ENCODE data around the gene ARHGEF17. TPM values are rescaled to one million over a fixed set of nuclear protein-coding genes. Genes with fewer than 3 reads are reported as not detected.

ARHGEF17 gene
- total and polyA plus RNA-seq, 2 of the 8 experiments (the other 6 are each of a cell fraction or from before 2014, with no cell fraction given): 11.3 to 14.6 TPM

DNA sequence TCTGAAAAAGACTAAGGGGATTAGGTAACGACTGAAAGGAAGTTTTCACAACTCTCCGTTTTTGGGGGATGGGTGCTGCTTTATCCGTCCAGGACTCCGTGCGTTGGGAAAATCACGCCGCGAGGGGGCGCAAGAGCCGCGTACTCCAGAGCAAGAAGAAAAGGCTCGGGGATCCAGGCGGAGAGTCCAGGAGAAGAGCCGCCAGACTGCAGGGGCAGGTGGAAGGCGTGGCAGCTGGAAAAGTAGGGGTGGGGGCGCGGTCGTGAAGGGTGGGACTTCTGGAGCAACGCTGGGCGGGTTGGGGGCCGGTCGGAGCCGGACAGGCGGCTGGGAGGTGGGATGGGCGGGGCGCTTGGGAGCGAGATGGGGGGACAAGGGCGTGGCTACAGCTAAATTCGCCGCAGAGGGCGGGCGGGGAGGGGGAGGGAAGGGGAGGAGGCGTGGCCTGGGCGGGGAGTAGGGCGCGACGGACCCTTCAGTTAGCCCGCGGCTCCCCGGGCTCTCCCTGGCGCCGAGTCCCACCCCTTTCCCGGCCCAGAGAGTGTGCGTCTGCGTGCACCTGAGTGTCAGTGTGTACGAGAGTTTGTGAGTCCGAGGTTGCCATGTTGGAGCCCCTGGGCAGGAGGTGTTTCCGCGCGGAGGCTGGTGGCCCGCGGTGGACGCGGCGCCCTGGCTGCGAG is 613 bp upstream of the ARHGEF17 start:
- Histone ChIP-seq H4K5ac (ENCODE audit: insufficient read length, low read depth, low read length) (peak overlapping the region; percentile 51), H3K27ac (ENCODE audit: low read depth, low read length) (0 out of 2 replicates have a peak overlapping the region, but pooled peaks have one; percentile 39), H4K91ac (replicated peaks; ENCODE audit: insufficient read length, low read length) (peak overlapping the region; percentile 6), H3K79me2 (ENCODE audit: control insufficient read depth in 1 of 2, insufficient read depth in 2 of 2, low read length in 2 of 2) (no peaks in the 10 kb centered on the region), H3K9me3 (ENCODE audit: insufficient read depth in 2 of 2, low read depth in 1 of 2, low read length in 1 of 2) (no peaks in the 10 kb centered on the region), H2BK20ac (ENCODE audit: low read length) (no peak overlapping the region; the same call in 1 of the 2 replicates), H3K14ac (ENCODE audit: insufficient read length) (no peak overlapping the region), H3K27me3 (replicated peaks in 1 of 4; ENCODE audit: control insufficient read depth in 3 of 4, extremely low read depth in 1 of 4, insufficient read depth in 3 of 4, low read length in 3 of 4) (peaks cover 0 to 39% (median 27%) of the 10 kb centered on the region in 4 experiments; a peak in 6 of 7 replicates), H2BK15ac (ENCODE audit: low read length) (peak overlapping the region; percentile 46; the same call in 1 of the 2 replicates), H3K4ac (replicated peaks; ENCODE audit: insufficient read length, low read depth, low read length) (no peak overlapping the region), H4K20me1 (replicated peaks in 1 of 2; ENCODE audit: control insufficient read depth in 1 of 2, insufficient read depth in 2 of 2, low read length in 2 of 2) (peaks cover 10 to 21% of the 10 kb centered on the region in 2 experiments), H3K36me3 (ENCODE audit: control insufficient read depth in 2 of 4, insufficient read depth in 4 of 4, low read length in 3 of 4) (no peaks in the 10 kb centered on the region), H2BK12ac (ENCODE audit: low read depth, low read length) (0 out of 2 replicates have a peak overlapping the region, but pooled peaks have one; percentile 60), H3K9ac (replicated peaks in 1 of 4; ENCODE audit: extremely low read depth in 1 of 4, low read depth in 3 of 4, low read length in 3 of 4) (peak overlapping the region in 3 of 4 experiments; percentile 3 to 32 (median 25); a peak in 5 of 7 replicates), H3K56ac (replicated peaks; ENCODE audit: insufficient read length, low read depth, low read length) (no peak overlapping the region), H3K4me3 (ENCODE audit: extremely low read depth in 1 of 4, insufficient read depth in 2 of 4, low read depth in 3 of 4, low read length in 4 of 4) (peak overlapping the region; percentile 57 to 88 (median 84)), H3K23ac (ENCODE audit: insufficient read length) (no peak overlapping the region), H2BK5ac (ENCODE audit: low read depth, low read length) (peak overlapping the region; percentile 88; the same call in 1 of the 2 replicates), H3K18ac (ENCODE audit: extremely low read depth, low read length) (peak overlapping the region; percentile 71), H3K79me1 (ENCODE audit: low read depth, low read length) (peaks cover 3% of the 10 kb centered on the region; the same call in 1 of the 2 replicates), H3K4me2 (ENCODE audit: insufficient read depth in 1 of 2, low read depth in 2 of 2, low read length in 2 of 2) (peak overlapping the region; percentile 37 to 98), H3K23me2 (ENCODE audit: low read depth, low read length) (peaks cover 18% of the 10 kb centered on the region), H4K8ac (ENCODE audit: extremely low read depth, insufficient read depth, low read length) (no peak overlapping the region; the same call in 1 of the 2 replicates), H2BK120ac (replicated peaks; ENCODE audit: low read depth, low read length) (no peak overlapping the region), H2AFZ (ENCODE audit: low read length) (peak overlapping the region; percentile 74; the same call in 1 of the 2 replicates), H2AK5ac (ENCODE audit: low read depth, low read length) (no peak overlapping the region), H3K4me1 (replicated peaks in 1 of 4; ENCODE audit: control insufficient read depth in 3 of 4, insufficient read depth in 4 of 4, low read length in 3 of 4) (peaks cover 3 to 20% (median 7%) of the 10 kb centered on the region in 4 experiments; a peak in 6 of 7 replicates)
- ChIA-PET CTCF (ENCODE audit: partially characterized antibody) (interaction anchor here (0.6 to 25.1 kb wide), 22 partner anchors 8 to 561 kb away, joined by 3 to 383 read pairs (median 6); no protein-coding TSS in a partner anchor), POLR2A (ENCODE audit: partially characterized antibody) (interaction anchor here (0.6 to 7.8 kb wide), 6 partner anchors 9 to 84 kb away, joined by 3 to 91 read pairs (median 3); no protein-coding TSS in a partner anchor)
- WGBS, 2 experiments (ENCODE audit: extremely low coverage in 1 of 2, insufficient coverage in 1 of 2, insufficient read length in 1 of 2, insufficient replicate concordance in 2 of 2, low coverage in 1 of 2, low lambda C conversion rate in 2 of 2, missing lambda C conversion rate in 1 of 2): 0% methylated on average over 27 of the region's 56 CpGs; no CpG with 5 or more reads in 1 of the 2 experiments
- FAIRE-seq (no peak), DNase-seq (ENCODE audit: low read depth in 1 of 2, low spot score in 2 of 2) (peak; percentile 95 to 99)
- TF ChIP-seq YY1 (IDR thresholded peaks at IDR 0.05; ENCODE audit: low read depth, low read length): peak; percentile 24; the same call in 1 of the 2 replicates
- TF ChIP-seq POLR2A (IDR thresholded peaks at IDR 0.05; ENCODE audit: control extremely low read depth in 1 of 2, low read depth in 2 of 2, low read length in 2 of 2): no peak
- TF ChIP-seq USF2 (IDR thresholded peaks at IDR 0.05; ENCODE audit: low read length): no peak
- peak; percentile 62; the same call in 1 of the 2 replicates for TF ChIP-seq SP1 (IDR thresholded peaks at IDR 0.05; ENCODE audit: low read depth, low read length)
- peak; percentile 67; a peak in 2 of 4 replicates for TF ChIP-seq SIN3A (conservative IDR thresholded peaks at IDR 0.05 in 1 of 2, IDR thresholded peaks at IDR 0.05 in 1 of 2; ENCODE audit: low read depth in 1 of 2, low read length in 2 of 2)
- TF ChIP-seq E2F6 (IDR thresholded peaks at IDR 0.05): 0 out of 2 replicates have a peak, but pooled peaks have one; percentile 2
- no peak for TF ChIP-seq BRCA1 (IDR thresholded peaks at IDR 0.05; ENCODE audit: low read depth, low read length)
- no peak for TF ChIP-seq GABPA (IDR thresholded peaks at IDR 0.05; ENCODE audit: borderline replicate concordance, insufficient read depth, low read length)
- TF ChIP-seq KDM1A (IDR thresholded peaks at IDR 0.05; ENCODE audit: borderline replicate concordance, low read length): peak; percentile 52; the same call in 1 of the 2 replicates

Measured in H1 (cell line).